Parietal lobe (tissue), 2 donors: ENCODE measurements around the gene DLG3. TPM values are rescaled to one million over a fixed set of nuclear protein-coding genes. Genes with fewer than 3 reads are reported as not detected.

Experiments used
- small RNA-seq: library from RNA; depleted of rRNA; stranded (forward); fragments of <200 nt; gene quantifications from one replicate; pipeline ENCODE3, GENCODE V24; 2014; ENCODE audit warnings: low replicate concordance
- total RNA-seq: library from RNA; depleted of rRNA; stranded (reverse); fragments of >200 nt; gene quantifications from one replicate; pipeline ENCODE4 v1.2.3, GENCODE V29; 2014

DLG3 gene
- 97.7 TPM for total RNA-seq

GRCh38 chrX:70444326-70444945 lies at the start of gene DLG3:
Gene DLG3, plus strand, starts transcription at chrX:70444835. Its CDS starts 367 bp downstream, at chrX:70445202.

GRCh38 chrX:70422851-70423341 lies 21.7 kb upstream of the DLG3 start, which contains the start of gene GDPD2:
Gene GDPD2, plus strand, starts transcription at chrX:70423314. Its CDS starts 1,671 bp downstream, at chrX:70424985.

Small RNAs within 50 kb of the gene (small RNA-seq; reads per million reads assigned to genes)
- not detected for gene RNU4-81P
- 7.2 reads per million, percentile 89 among the genes with 10 or more reads in this experiment for gene RNY4P23

Other genes with a start within 250 kb of the DLG3 start
- gene AWAT1, start 210.2 kb upstream of the DLG3 start, total RNA-seq: not detected
- gene P2RY4, start 184.6 kb upstream of the DLG3 start, total RNA-seq: 0.63 TPM
- gene ARR3, start 176.5 kb upstream of the DLG3 start, total RNA-seq: not detected
- gene RAB41, start 162.7 kb upstream of the DLG3 start, total RNA-seq: not detected
- 30.0 TPM for gene PDZD11, start 154.9 kb upstream of the DLG3 start, total RNA-seq
- gene KIF4A, start 154.7 kb upstream of the DLG3 start, total RNA-seq: 4.1 TPM
- 2.8 TPM for gene GDPD2, start 21.5 kb upstream of the DLG3 start, total RNA-seq